SIG-M5 treated with dmso at 0.1 percent for 504 hours (cell line): ENCODE results near the gene ETFBKMT.
"Not testable (repeated sequence)": the region's sequence is repeated elsewhere in the genome, so short reads cannot be mapped to it uniquely, and the experiment has no call there.

Experiments used
- DNase-seq: peaks from one replicate; lab custom pipeline; 2025; ENCODE audit not compliant: unreplicated experiment; lab: John Stamatoyannopoulos, UW

ETFBKMT gene

GRCh38 chr12:31655208-31655607 is 4.3 kb upstream of the ETFBKMT start:
- DNase-seq: no peak

GRCh38 chr12:31655792-31656191 is 3.7 kb upstream of the ETFBKMT start:
- DNase-seq: no peak

GRCh38 chr12:31658471-31659086 is 909 bp upstream of the ETFBKMT start:
- DNase-seq: no peak

GRCh38 chr12:31662176-31662849 is 2.8 kb downstream of the ETFBKMT start:
- no peak for DNase-seq

GRCh38 chr12:31663576-31663975 is 4.1 kb downstream of the ETFBKMT start:
- no peak for DNase-seq

GRCh38 chr12:31664038-31664437 is 4.5 kb downstream of the ETFBKMT start:
- no peak for DNase-seq

- DNase-seq: no peak
These were observed 9.5 kb downstream of the ETFBKMT start for GRCh38 chr12:31669020-31669419.

GRCh38 chr12:31669582-31669981 is 10.1 kb downstream of the ETFBKMT start:
- DNase-seq: not testable (repeated sequence)

- DNase-seq: no peak
These were observed 13.0 kb downstream of the ETFBKMT start for GRCh38 chr12:31672521-31672920.

- DNase-seq: peak; percentile 84
These were observed 22.9 kb downstream of the ETFBKMT start for GRCh38 chr12:31682136-31682962.

- DNase-seq: no peak
These were observed 26.3 kb downstream of the ETFBKMT start for GRCh38 chr12:31685801-31686200.

GRCh38 chr12:31687101-31687527 is 27.6 kb downstream of the ETFBKMT start:
- DNase-seq: peak; percentile 98

- not testable (repeated sequence) for DNase-seq
These were observed 30.4 kb downstream of the ETFBKMT start for GRCh38 chr12:31689921-31690320.

- DNase-seq: peak; percentile 14
These were observed 42.6 kb downstream of the ETFBKMT start for GRCh38 chr12:31702047-31702446.

- no peak for DNase-seq
These were observed 46.1 kb downstream of the ETFBKMT start for GRCh38 chr12:31705621-31706020.

GRCh38 chr12:31708118-31708517 is 48.6 kb downstream of the ETFBKMT start:
- DNase-seq: not testable (repeated sequence)

GRCh38 chr12:31710021-31710818 is 50.7 kb downstream of the ETFBKMT start:
- no peak for DNase-seq

- no peak for DNase-seq
These were observed 53.4 kb downstream of the ETFBKMT start for GRCh38 chr12:31712877-31713276.

GRCh38 chr12:31714406-31715271 is 55.2 kb downstream of the ETFBKMT start:
- DNase-seq: no peak

- peak; percentile 97 for DNase-seq
These were observed 55.9 kb downstream of the ETFBKMT start for GRCh38 chr12:31715283-31715825.
